Iris pigment epithelial cell (primary cell): Measurements from ENCODE around the gene ZNF330.
"Not testable (repeated sequence)": the region's sequence is repeated elsewhere in the genome, so short reads cannot be mapped to it uniquely, and the experiment has no call there.

Source experiments
- DNase-seq: peaks from one replicate; pipeline ENCODE4 v3.0.0-alpha.2; 2011; ENCODE audit warnings: low read depth

The ZNF330 gene

GRCh38 chr4:141220691-141221659 is at the start of gene ZNF330:
ZNF330 (plus strand) TSS chr4:141220895; CDS start chr4:141222372, 1,477 bp downstream.
- peak; percentile 89 for DNase-seq

DNA sequence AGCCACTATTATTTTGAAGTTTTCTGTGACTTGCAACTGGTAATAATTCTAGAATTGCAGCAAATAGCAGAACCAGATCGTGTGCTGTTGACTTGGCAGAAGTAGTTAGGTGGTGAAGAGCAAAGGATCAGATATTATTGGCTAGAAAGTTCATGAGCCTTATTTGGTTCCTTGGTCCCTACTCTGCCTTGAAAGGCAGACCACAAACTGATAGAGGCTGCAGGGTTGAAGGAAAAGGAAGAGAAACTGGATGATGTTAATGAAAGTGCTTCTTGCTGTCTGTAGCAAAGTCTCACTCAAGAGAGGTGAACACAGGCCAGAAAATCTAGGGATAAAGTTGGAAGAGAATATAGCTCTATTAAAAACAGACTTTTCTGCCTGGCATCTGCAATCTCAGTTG is 46.2 kb upstream of the ZNF330 start:
- no peak for DNase-seq

GRCh38 chr4:141177171-141177570 is 43.5 kb upstream of the ZNF330 start:
- DNase-seq: no peak

GRCh38 chr4:141179474-141180373 is 41.0 kb upstream of the ZNF330 start:
- DNase-seq: peak; percentile 5

DNA sequence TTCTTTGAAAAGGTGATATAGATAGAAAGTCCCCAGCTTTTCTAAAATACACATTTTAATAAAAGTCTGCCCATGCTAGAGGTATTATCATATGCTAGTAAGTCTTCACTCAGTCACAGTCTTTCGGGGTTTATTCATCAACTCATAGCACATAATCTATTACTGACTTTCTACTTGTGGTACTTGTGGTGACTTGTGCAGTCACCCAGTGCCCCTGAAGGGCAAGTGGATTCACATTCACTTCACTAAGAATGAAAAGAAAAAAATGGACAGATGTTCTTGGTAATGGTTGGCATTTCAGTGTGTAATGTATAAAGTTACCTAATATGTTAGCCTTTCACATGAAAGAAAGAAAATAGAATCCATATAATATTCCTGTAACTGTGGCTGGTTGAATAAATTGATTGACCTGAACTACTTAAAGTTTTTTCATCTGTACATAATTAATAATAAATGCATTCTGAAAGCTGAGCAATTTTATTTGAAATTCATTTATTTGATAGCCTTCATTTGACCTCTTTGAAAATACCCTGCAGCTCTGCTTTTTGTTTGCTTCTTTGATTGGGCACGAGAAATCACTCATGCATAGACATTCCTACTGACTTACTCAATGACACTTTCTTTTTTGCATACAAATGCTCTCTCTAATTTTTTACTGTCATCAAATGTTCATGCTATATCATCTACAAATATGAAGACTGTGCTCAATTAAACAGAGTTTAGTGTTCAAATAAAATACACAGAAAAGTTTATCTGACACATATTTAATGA is 39.5 kb upstream of the ZNF330 start:
- no peak for DNase-seq

GRCh38 chr4:141183491-141183890 is 37.2 kb upstream of the ZNF330 start:
- not testable (repeated sequence) for DNase-seq

GRCh38 chr4:141192564-141192963 is 28.1 kb upstream of the ZNF330 start:
- DNase-seq: no peak

- DNase-seq: no peak
Measured at GRCh38 chr4:141193516-141194034, 27.1 kb upstream of the ZNF330 start.

DNA sequence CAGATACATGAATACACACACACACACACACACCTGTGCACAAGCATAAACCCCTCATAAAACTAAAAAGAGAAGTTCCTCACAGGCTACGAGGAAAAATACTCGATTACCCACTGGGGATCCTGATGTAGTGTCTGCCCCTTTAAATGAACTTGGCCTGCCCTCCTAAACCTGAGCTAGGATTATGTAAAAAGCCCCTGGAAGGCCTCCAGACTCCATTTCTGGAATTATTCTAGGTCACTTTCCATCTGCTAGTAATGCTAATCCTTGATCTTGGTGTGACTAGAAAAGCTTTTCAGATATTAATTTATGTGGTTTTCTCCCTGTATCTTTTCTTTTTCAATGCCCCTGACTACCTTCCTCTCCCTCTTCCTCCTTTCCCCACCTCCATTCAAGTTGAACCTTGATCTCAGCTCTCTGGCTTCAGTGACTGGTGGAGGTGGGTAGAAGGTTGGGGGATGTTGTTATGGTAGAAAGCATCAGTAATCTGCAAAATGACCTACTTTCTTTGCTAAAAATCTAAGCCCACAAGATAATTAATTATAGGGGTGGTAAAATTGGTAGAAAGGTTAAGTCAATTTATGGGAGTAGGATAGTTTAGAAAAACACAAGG is 25.5 kb upstream of the ZNF330 start:
- DNase-seq: no peak

DNA sequence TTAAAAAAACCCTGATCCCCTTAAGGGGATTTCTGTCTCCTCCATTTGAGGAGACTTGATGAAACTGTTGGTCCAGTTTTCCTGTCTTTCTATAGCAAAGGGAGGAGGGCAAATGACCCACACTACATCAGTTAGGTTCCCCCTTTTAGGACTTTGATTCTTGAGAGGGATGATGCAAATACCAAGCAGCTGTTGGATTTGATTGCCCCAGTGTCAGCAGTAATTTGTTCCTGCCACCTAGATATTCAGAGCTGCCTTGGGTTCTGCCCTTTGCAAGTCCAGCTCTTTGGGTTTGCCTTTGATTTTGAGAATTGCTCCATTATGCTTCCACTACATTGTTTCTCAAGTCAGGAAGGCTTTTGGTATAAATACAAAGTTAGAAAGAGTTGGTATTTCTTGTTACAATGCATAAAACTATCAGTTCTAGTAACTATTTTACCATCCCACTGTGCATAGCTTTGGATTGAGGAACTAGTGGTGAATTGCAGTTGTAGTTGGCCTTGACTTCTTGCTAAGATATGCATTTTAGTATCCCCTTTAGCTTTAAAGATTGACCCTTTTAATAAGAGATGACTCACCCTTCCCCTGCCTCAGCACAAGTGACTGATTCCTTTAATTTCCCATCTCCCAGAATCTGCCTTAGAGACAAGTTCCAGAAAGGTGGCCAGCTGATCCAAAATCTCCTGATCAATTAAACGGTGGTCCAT is 24.3 kb upstream of the ZNF330 start:
- DNase-seq: no peak

DNA sequence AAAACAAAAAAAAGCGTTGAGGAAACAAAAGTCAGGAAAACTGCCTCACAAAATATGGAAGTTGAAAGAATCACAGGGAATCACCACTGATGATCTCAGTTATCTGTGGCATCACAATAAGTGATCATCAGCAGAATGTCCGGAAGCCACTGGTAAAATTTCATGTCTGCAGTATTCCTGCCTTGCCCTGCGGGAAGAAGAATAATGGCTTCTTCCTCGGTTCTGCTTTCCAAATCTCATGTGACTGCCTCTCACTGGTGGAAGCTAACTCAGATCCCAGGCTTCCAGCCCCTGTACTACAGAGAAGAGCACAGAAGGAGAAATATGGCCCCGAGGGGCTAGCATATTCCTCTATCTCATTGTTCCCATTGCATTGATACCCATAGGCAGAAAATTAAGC is 12.7 kb upstream of the ZNF330 start:
- no peak for DNase-seq

GRCh38 chr4:141210168-141210567 is 10.5 kb upstream of the ZNF330 start:
- DNase-seq: no peak

- no peak for DNase-seq
Measured at GRCh38 chr4:141213550-141213991, 7.1 kb upstream of the ZNF330 start.

GRCh38 chr4:141215030-141215429 is 5.7 kb upstream of the ZNF330 start:
- no peak for DNase-seq

DNA sequence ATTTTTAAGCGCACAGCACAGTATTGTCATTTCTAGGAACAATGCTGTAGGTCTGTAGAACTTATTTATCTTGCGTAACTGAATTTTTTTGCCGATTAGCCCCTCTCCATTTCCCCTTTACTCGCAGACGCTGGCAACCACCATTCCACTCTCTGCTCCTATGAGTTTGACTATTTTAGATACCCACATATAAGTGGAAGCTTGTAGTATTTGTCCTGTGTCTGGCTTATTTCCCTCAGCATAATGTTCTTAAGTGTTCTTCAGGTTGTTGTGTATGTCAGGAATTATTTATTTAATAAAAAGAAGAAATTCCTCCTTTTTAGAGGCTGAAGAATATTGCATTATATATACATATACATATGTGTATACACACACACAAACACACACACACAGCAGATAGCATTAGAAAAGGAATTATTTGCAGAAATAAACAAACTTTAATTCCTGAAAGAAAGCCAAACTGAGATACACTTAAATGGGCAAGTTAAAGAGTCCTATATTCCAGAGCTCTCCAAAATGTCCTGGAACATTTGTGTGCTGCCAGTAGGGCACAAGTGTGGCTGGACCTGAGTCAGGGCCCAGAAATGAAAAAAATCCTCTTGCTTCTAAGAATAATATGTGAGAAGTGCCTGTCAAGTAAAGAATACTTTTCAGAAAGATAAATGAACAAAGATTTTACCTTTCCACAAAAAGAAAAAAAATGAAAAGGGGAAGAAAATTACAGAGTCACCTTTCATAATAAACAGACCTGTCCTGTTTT is 4.5 kb upstream of the ZNF330 start:
- no peak for DNase-seq

- peak; percentile 8 for DNase-seq
Measured at GRCh38 chr4:141220271-141220670, 424 bp upstream of the ZNF330 start.

DNA sequence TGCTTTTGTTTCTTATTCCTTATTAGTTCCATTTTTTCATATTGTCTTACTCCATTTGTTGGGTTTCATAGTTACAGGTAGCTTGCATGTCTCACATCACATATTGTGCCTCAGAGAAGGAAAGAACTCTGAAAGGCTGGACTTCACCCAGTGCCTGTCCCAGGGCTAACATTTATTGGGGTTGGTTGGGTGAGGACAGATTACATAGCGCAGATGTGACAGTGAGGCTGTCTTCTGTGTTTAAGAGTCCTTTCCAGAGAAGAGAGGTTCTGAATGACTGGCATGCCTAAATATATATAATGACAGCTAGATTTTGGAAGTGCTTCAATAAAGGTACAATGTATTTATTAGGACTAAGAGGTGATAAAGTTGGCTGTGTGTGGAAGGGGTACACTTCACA is 2.7 kb downstream of the ZNF330 start:
- no peak for DNase-seq

DNA sequence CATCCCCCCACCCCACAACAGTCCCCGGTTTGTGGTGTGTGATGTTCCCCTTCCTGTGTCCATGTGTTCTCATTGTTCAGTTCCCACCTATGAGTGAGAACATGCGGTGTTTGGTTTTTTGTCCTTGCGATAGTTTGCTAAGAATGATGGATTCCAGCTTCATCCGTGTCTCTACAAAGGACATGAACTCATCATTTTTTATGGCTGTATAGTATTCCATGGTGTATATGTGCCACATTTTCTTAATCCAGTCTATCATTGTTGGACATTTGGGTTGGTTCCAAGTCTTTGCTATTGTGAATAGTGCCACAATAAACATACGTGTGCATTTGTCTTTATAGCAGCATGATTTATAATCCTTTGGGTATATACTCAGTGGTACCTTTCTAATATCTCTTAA is 6.6 kb downstream of the ZNF330 start:
- DNase-seq: not testable (repeated sequence)

- DNase-seq: no peak
Measured at GRCh38 chr4:141229408-141230101, 8.9 kb downstream of the ZNF330 start.
